K562 (cell line): ENCODE results near the gene RESF1. TPM values are rescaled to one million over a fixed set of nuclear protein-coding genes. Genes with fewer than 3 reads are reported as not detected.

Experiments used
- CEBPB ChIP-seq: fragments of 450-650 bp; IDR thresholded peaks from 2 replicates; pipeline ENCODE4 v1.6.1; 2016; ENCODE audit warnings: missing genetic modification characterization, missing compliant biosample characterization
- CEBPZ ChIP-seq: fragments of 150-350 bp; IDR thresholded peaks from 2 replicates; pipeline ENCODE4 v1.6.1; 2014; ENCODE audit warnings: low read depth, mild to moderate bottlenecking, low read length, borderline replicate concordance
- DNMT1 ChIP-seq: fragments of 450-650 bp; IDR thresholded peaks from 2 replicates; pipeline ENCODE4 v1.6.1; 2016; ENCODE audit warnings: antibody characterized with exemption, mild to moderate bottlenecking
- ESRRA ChIP-seq: fragments of 450-650 bp; IDR thresholded peaks from 2 replicates; pipeline ENCODE4 v1.6.1; 2014; ENCODE audit warnings: low read depth, mild to moderate bottlenecking, moderate library complexity, borderline replicate concordance
- GATAD2A ChIP-seq: fragments of 450-650 bp; IDR thresholded peaks from 2 replicates; pipeline ENCODE4 v1.6.1; 2017
- GATAD2B ChIP-seq: fragments of 450-650 bp; IDR thresholded peaks from 2 replicates; pipeline ENCODE4 v1.6.1; 2017; ENCODE audit warnings: mild to moderate bottlenecking, borderline replicate concordance
- HDAC8 ChIP-seq: fragments of 450-650 bp; IDR thresholded peaks from 2 replicates; pipeline ENCODE4 v1.6.1; 2016; ENCODE audit warnings: mild to moderate bottlenecking, missing genetic modification characterization, moderate library complexity, missing compliant biosample characterization
- KDM5B ChIP-seq: fragments of 200-600 bp; sonication (generic); IDR thresholded peaks from 2 replicates; pipeline ENCODE4 v1.6.1; 2012; ENCODE audit warnings: low read depth, mild to moderate bottlenecking, moderate library complexity, low read length, control low read depth, inconsistent platforms; ENCODE audit not compliant: insufficient replicate concordance
- LARP7 ChIP-seq: fragments of 450-650 bp; IDR thresholded peaks from 2 replicates; pipeline ENCODE4 v1.6.1; 2016
- MIER1 ChIP-seq: fragments of 450-650 bp; IDR thresholded peaks from 2 replicates; pipeline ENCODE4 v1.6.1; 2016; ENCODE audit warnings: antibody characterized with exemption, mild to moderate bottlenecking, low read depth
- OTX1 ChIP-seq: fragments of 450-650 bp; formaldehyde crosslinking; IDR thresholded peaks from 2 replicates; pipeline ENCODE4 v1.4.0; 2022; ENCODE audit warnings: mild to moderate bottlenecking
- PHF8 ChIP-seq: fragments of 200-600 bp; sonication (generic); IDR thresholded peaks from 2 replicates; pipeline ENCODE4 v1.6.1; 2012; ENCODE audit warnings: mixed run types, mild to moderate bottlenecking, inconsistent platforms, low read length, moderate library complexity, borderline replicate concordance
- SMAD2 ChIP-seq: fragments of 150-350 bp; IDR thresholded peaks from 2 replicates; pipeline ENCODE4 v1.6.1; 2014; ENCODE audit warnings: low read depth, mild to moderate bottlenecking, low read length
- SMARCC2 ChIP-seq: fragments of 450-650 bp; IDR thresholded peaks from 2 replicates; pipeline ENCODE4 v1.6.1; 2017; ENCODE audit warnings: antibody characterized with exemption, moderate library complexity, mild to moderate bottlenecking, low read depth
- TCF7 ChIP-seq: sonication (generic); IDR thresholded peaks from 2 replicates; pipeline ENCODE4 v1.6.1; 2016; ENCODE audit warnings: antibody characterized with exemption, borderline replicate concordance
- THAP12 ChIP-seq: fragments of 250-450 bp; sonication (Bioruptor Pico); IDR thresholded peaks from 2 replicates; pipeline ENCODE4 v1.9.0; 2021; ENCODE audit warnings: mild to moderate bottlenecking, inconsistent platforms
- VEZF1 ChIP-seq: fragments of 200-800 bp; sonication (Bioruptor generic); IDR thresholded peaks from 2 replicates; pipeline ENCODE4 v1.6.1; 2017; ENCODE audit warnings: missing genetic modification characterization, missing compliant biosample characterization
- ZNF174 ChIP-seq: fragments of 250-450 bp; sonication (Bioruptor Pico); IDR thresholded peaks from 2 replicates; pipeline ENCODE4 v1.4.0; 2020; ENCODE audit warnings: mild to moderate bottlenecking
- ZNF282 ChIP-seq: sonication (generic); formaldehyde crosslinking; IDR thresholded peaks from 2 replicates; pipeline ENCODE4 v1.8.1; 2023; ENCODE audit warnings: missing genetic modification reagents
- ZNF41 ChIP-seq: fragments of 250-450 bp; sonication (Bioruptor Pico); conservative IDR thresholded peaks from 2 replicates; pipeline ENCODE4 v1.4.0; 2020; ENCODE audit warnings: mild to moderate bottlenecking
- ZNF77 ChIP-seq: fragments of 250-450 bp; sonication (Bioruptor Pico); IDR thresholded peaks from 2 replicates; pipeline ENCODE4 v1.5.0; 2020
- polyA plus RNA-seq, 8 experiments: library from polyadenylated mRNA; depleted of rRNA in 4 of 8; stranded (reverse) in 5 of 8; unstranded in 3 of 8; fragments of >200 nt; fragmentation: Nextera tagmentation in 2 of 8; fragmentation: Illumina TruSeq in 1 of 8; extraction: Ambion mirVana in 2 of 8; extraction: Trizol in 1 of 8; gene quantifications; 2 replicates each; pipeline versions ENCODE4 v1.2.1 to v1.2.3, GENCODE V29; 2011 to 2014; ENCODE audit warnings: inconsistent platforms in 1 of 8, missing spikeins in 1 of 8
- total RNA-seq, 7 experiments: library from RNA; depleted of rRNA in 6 of 7; stranded (reverse); fragments of >200 nt in 6 of 7; fragmentation: Illumina TruSeq in 2 of 7; extraction: Trizol in 2 of 7; gene quantifications; 2 replicates each; pipeline versions ENCODE4 v1.2.1 to v1.2.3, GENCODE V29; 2011 to 2021; ENCODE audit warnings: low replicate concordance in 1 of 7

RESF1 gene
- total and polyA plus RNA-seq, 9 of the 15 experiments (the other 6 are each of a cell fraction or from before 2014, with no cell fraction given) = 21.5 to 121 (median 53.6) TPM

- TF ChIP-seq ZNF174 (CRISPR knock-in tag) (no peak), CEBPZ (no peak), KDM5B (no peak), HDAC8 (tag) (no peak), ZNF77 (CRISPR knock-in tag) (no peak), OTX1 (CRISPR knock-in tag) (no peak), SMAD2 (no peak), GATAD2A (peak; percentile 27), GATAD2B (peak; percentile 93), SMARCC2 (peak; percentile 94), MIER1 (no peak), VEZF1 (CRISPR knock-in tag) (no peak), THAP12 (CRISPR knock-in tag) (no peak), PHF8 (no peak), DNMT1 (no peak), CEBPB (tag) (no peak), ZNF41 (no peak), ESRRA (peak; percentile 55; the same call in 1 of the 2 replicates), ZNF282 (CRISPR knock-in tag) (no peak), TCF7 (peak; percentile 35; the same call in 1 of the 2 replicates), LARP7 (no peak)
Measured at GRCh38 chr12:32000373-32001005, 41.3 kb downstream of the RESF1 start (continued).
